NCI-H446 (cell line): ENCODE results near the gene MYRF.

Experiments used
- DNase-seq, 2 experiments: peaks; one replicate each; lab custom pipeline; 2025; lab: John Stamatoyannopoulos, UW

MYRF gene

GRCh38 chr11:61820174-61820573, 67.7 kb downstream of the MYRF start:
- DNase-seq, result no peak

- no peak for DNase-seq
Observed at GRCh38 chr11:61826930-61827570, 74.6 kb downstream of the MYRF start.

GRCh38 chr11:61827571-61828378, 75.3 kb downstream of the MYRF start, which contains the start of gene FADS2:
TSS of gene FADS2 (plus strand) at chr11:61828300. CDS start at chr11:61828391, 91 bp downstream.
- peak; percentile 85 to 92 for DNase-seq

- DNase-seq, result no peak
Observed at GRCh38 chr11:61828379-61828628, 75.9 kb downstream of the MYRF start.

- peak in 1 of 2 experiments; percentile 52 for DNase-seq
Observed at GRCh38 chr11:61828629-61829407, 76.4 kb downstream of the MYRF start.

GRCh38 chr11:61829806-61830205, 77.4 kb downstream of the MYRF start:
- DNase-seq, result no peak

GRCh38 chr11:61830237-61831105, 78.0 kb downstream of the MYRF start:
- DNase-seq, result no peak

- no peak for DNase-seq
Observed at GRCh38 chr11:61832207-61832606, 79.8 kb downstream of the MYRF start.

GRCh38 chr11:61832754-61833153, 80.3 kb downstream of the MYRF start:
- no peak for DNase-seq

GRCh38 chr11:61833471-61833870, 81.0 kb downstream of the MYRF start:
- no peak for DNase-seq

- no peak for DNase-seq
Observed at GRCh38 chr11:61833926-61834277, 81.5 kb downstream of the MYRF start.

- no peak for DNase-seq
Observed at GRCh38 chr11:61834278-61835048, 82.0 kb downstream of the MYRF start.

GRCh38 chr11:61836193-61836592, 83.8 kb downstream of the MYRF start:
- DNase-seq, result no peak

GRCh38 chr11:61837411-61838005, 85.1 kb downstream of the MYRF start:
- no peak for DNase-seq
